GM12878 (cell line): ENCODE results near the gene CNN2. TPM values are rescaled to one million over a fixed set of nuclear protein-coding genes. Genes with fewer than 3 reads are reported as not detected.

ENCODE experiments used
- ATAC-seq: fragments of 200-7000 bp; cut with Tn5 transposase; 3 replicates; pipeline ENCODE4 v1.9.1; 2020; ENCODE audit warnings: mild to moderate bottlenecking, moderate library complexity
- BruUV-seq: library from RNA; stranded (reverse); fragments of 400-500 nt; replicated peaks from 2 replicates; lab custom pipeline; 2021; lab: Mats Ljungman, UMichigan
- CTCF ChIA-PET: fragments of 300-600 bp; sonication (Branson Sonifier 250); formaldehyde crosslinking; extraction: SDS; loops from one replicate; lab custom pipeline; 2021; ENCODE audit warnings: inconsistent platforms; lab: Yijun Ruan, JAX
- POLR2A ChIA-PET: fragments of 350-600 bp; formaldehyde crosslinking; extraction: SDS; loops from one replicate; lab custom pipeline; 2021; ENCODE audit warnings: inconsistent platforms; lab: Charles Lee
- RAD21 ChIA-PET: fragments of 300-600 bp; sonication (Branson Sonifier 250); formaldehyde crosslinking; loops from one replicate; lab custom pipeline; 2023; ENCODE audit warnings: antibody characterized with exemption; ENCODE audit not compliant: unreplicated experiment; lab: Charles Lee
- SMC1A ChIA-PET: fragments of 300-600 bp; sonication (Branson Sonifier 250); formaldehyde crosslinking; loops from one replicate; lab custom pipeline; 2023; ENCODE audit not compliant: unreplicated experiment, uncharacterized antibody; lab: Charles Lee
- DNase-seq: peaks from one replicate; pipeline ENCODE4 v3.0.0-alpha.2; 2011; ENCODE audit warnings: low read depth, low spot score
- FAIRE-seq: peaks from 3 replicates; lab custom pipeline; 2011; peaks lifted over from hg19 to GRCh38; lab: Jason Lieb, UNC
- H2AFZ ChIP-seq: 2 replicates; pipeline ENCODE4 v1.6.0; 2011; ENCODE audit warnings: low read depth, low read length, control low read depth; ENCODE audit not compliant: control insufficient read depth
- H3K27ac ChIP-seq: 2 replicates; pipeline ENCODE4 v1.5.1; 2011; ENCODE audit warnings: control low read depth; ENCODE audit not compliant: control insufficient read depth, insufficient read depth
- H3K27me3 ChIP-seq, 2 experiments: replicated peaks in 1 of 2; 2 replicates each; pipeline versions ENCODE4 v1.6.0 to v1.6.1; 2011; ENCODE audit warnings: low read length in 1 of 2; ENCODE audit not compliant: control insufficient read depth in 2 of 2, insufficient read depth in 2 of 2
- H3K36me3 ChIP-seq, 2 experiments: 2 replicates each; pipeline ENCODE4 v1.5.1; 2011; ENCODE audit warnings: low read length in 1 of 2; ENCODE audit not compliant: control insufficient read depth in 2 of 2, insufficient read depth in 2 of 2
- H3K4me1 ChIP-seq: 2 replicates; pipeline ENCODE4 v1.6.1; 2011; ENCODE audit warnings: mild to moderate bottlenecking, low read length, moderate library complexity, mixed read lengths; ENCODE audit not compliant: control insufficient read depth, insufficient read depth
- H3K4me2 ChIP-seq: 2 replicates; pipeline ENCODE4 v1.6.0; 2011; ENCODE audit warnings: control low read depth; ENCODE audit not compliant: control insufficient read depth, insufficient read depth
- H3K4me3 ChIP-seq: fragments of 200-600 bp; sonication (generic); 2 replicates; pipeline ENCODE4 v1.5.1; 2016
- H3K79me2 ChIP-seq: 2 replicates; pipeline ENCODE4 v1.6.0; 2011; ENCODE audit warnings: low read length; ENCODE audit not compliant: control insufficient read depth, insufficient read depth
- H3K9ac ChIP-seq: 2 replicates; pipeline ENCODE4 v1.8.0; 2011; ENCODE audit warnings: low read length, control low read depth, mixed read lengths; ENCODE audit not compliant: control insufficient read depth, insufficient read depth
- H3K9me3 ChIP-seq: replicated peaks from 3 replicates; pipeline ENCODE4 v1.5.1; 2011; ENCODE audit warnings: mild to moderate bottlenecking, low read length; ENCODE audit not compliant: control insufficient read depth, insufficient read depth
- H4K20me1 ChIP-seq: 2 replicates; pipeline ENCODE4 v1.6.0; 2011; ENCODE audit not compliant: control insufficient read depth, insufficient read depth
- CREB1 ChIP-seq: IDR thresholded peaks from 2 replicates; pipeline ENCODE4 v1.6.1; 2012; ENCODE audit warnings: low read depth, mild to moderate bottlenecking, inconsistent platforms
- EP300 ChIP-seq, 2 experiments: fragments of 150-350 bp in 1 of 2; IDR thresholded peaks; 2 replicates each; pipeline ENCODE4 v1.6.1; 2011 to 2012; ENCODE audit warnings: low read depth in 2 of 2, low read length in 2 of 2, borderline replicate concordance in 1 of 2, improper control_type of control experiment in 1 of 2, inconsistent platforms in 1 of 2; ENCODE audit not compliant: control insufficient read depth in 1 of 2
- EZH2 ChIP-seq: IDR thresholded peaks from 2 replicates; pipeline ENCODE4 v1.6.1; 2012; ENCODE audit warnings: low read depth, mild to moderate bottlenecking, control low read depth, inconsistent platforms, low read length, borderline replicate concordance; ENCODE audit not compliant: control insufficient read depth
- HDAC2 ChIP-seq: fragments of 200-600 bp; sonication (generic); IDR thresholded peaks from 2 replicates; pipeline ENCODE4 v1.6.1; 2017
- MXI1 ChIP-seq: fragments of 150-350 bp; IDR thresholded peaks from 2 replicates; pipeline ENCODE4 v1.6.1; 2011; ENCODE audit warnings: low read depth, mild to moderate bottlenecking, inconsistent platforms, low read length, improper control_type of control experiment
- NFYB ChIP-seq: IDR thresholded peaks from 2 replicates; pipeline ENCODE4 v1.6.1; 2011; ENCODE audit warnings: low read depth, mild to moderate bottlenecking, low read length, improper control_type of control experiment, moderate library complexity; ENCODE audit not compliant: insufficient read depth
- NR2C1 ChIP-seq: fragments of 450-650 bp; IDR thresholded peaks from 2 replicates; pipeline ENCODE4 v1.6.1; 2017; ENCODE audit warnings: antibody characterized with exemption, mild to moderate bottlenecking, moderate library complexity
- NRF1 ChIP-seq: conservative IDR thresholded peaks from 2 replicates; pipeline ENCODE4 v1.6.1; 2011; ENCODE audit warnings: mild to moderate bottlenecking, low read depth, low read length, improper control_type of control experiment
- SUZ12 ChIP-seq: fragments of 200-600 bp; sonication (generic); IDR thresholded peaks from one replicate; pipeline ENCODE4 v1.6.1; 2018; ENCODE audit warnings: antibody characterized with exemption, mild to moderate bottlenecking; ENCODE audit not compliant: unreplicated experiment
- WGBS: methylation state at CpG from one replicate; pipeline ENCODE4 v1.1.6; 2016; ENCODE audit warnings: low lambda C conversion rate; ENCODE audit not compliant: insufficient replicate concordance, insufficient coverage; ENCODE audit errors: missing lambda C conversion rate; 5-methylcytosine and 5-hydroxymethylcytosine counted together
- in situ Hi-C: fragments of 300-500 bp; cut with MboI; formaldehyde crosslinking; loops from 9 replicates; pipeline ENCODE4 v1.14.3; 2018; ENCODE audit warnings: mixed read lengths
- intact Hi-C: fragments of 100-400 bp; cut with micrococcal nuclease; formaldehyde crosslinking; loops from one replicate; pipeline ENCODE4 v1.14.2; 2022; ENCODE audit not compliant: unreplicated experiment
- polyA plus RNA-seq, 11 experiments: library from polyadenylated mRNA; depleted of rRNA in 4 of 11; unstranded in 6 of 11; stranded (reverse) in 5 of 11; fragments of >200 nt; fragmentation: Nextera tagmentation in 4 of 11; fragmentation: Illumina TruSeq in 1 of 11; extraction: Ambion mirVana in 4 of 11; extraction: Trizol in 1 of 11; gene quantifications; 1 replicate in 1 of 11; 2 replicates in 10 of 11; pipeline versions ENCODE4 v1.2.1 to v1.2.3, GENCODE V29; 2011 to 2016; ENCODE audit warnings: inconsistent platforms in 2 of 11, missing spikeins in 2 of 11, low read depth in 1 of 11
- total RNA-seq, 4 experiments: library from RNA; depleted of rRNA in 3 of 4; stranded (reverse); fragments of >200 nt in 3 of 4; fragmentation: Illumina TruSeq in 1 of 4; extraction: Trizol in 1 of 4; gene quantifications; 2 replicates each; pipeline versions ENCODE4 v1.2.1 to v1.2.3, GENCODE V29; 2013 to 2021
- TF ChIP-seq, protein P1 (sequence below): fragments of 450-650 bp; IDR thresholded peaks from 2 replicates; pipeline ENCODE4 v1.6.1; 2017; ENCODE audit warnings: borderline replicate concordance

Gene CNN2
- total and polyA plus RNA-seq, 10 of the 15 experiments (the other 5 are each of a cell fraction or from before 2014, with no cell fraction given) = 34.7 to 311 (median 172) TPM

DNA sequence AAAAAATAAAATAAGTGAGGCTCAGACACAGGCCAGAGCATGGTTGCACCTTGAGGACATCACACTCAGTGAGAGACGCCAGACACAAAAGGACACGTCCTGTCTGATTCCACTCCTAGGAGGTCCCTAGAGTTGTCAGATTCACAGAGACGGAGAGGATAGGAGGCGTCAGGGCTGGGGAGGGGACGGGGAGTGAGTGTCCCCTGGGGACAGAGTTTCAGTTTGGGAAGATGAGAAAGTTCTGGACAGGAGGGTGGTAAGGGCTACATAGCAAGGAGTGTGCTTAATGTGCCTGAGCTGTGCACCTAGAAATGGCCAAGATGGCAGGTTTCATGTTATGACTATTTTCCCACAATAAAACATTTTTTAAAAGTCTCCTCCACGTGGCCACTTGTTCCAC is 28.3 kb upstream of the CNN2 start:
- no TSS peak for BruUV-seq
- no peaks in the 10 kb centered on the region for H4K20me1 ChIP-seq
- intact Hi-C loops = loop anchor here (5.0 kb wide), 1 partner anchor 136 kb away; no protein-coding TSS in a partner anchor
- ATAC-seq (no peak), FAIRE-seq (no peak), DNase-seq (no peak)
- peaks cover 3 to 5% of the 10 kb centered on the region in 2 experiments; a peak in 3 of 4 replicates for H3K27me3 ChIP-seq
- POLR2A ChIA-PET = interaction anchor here (0.5 to 0.6 kb wide), 2 partner anchors 57 to 237 kb away, joined by 5 read pairs; no protein-coding TSS in a partner anchor
- H3K27ac ChIP-seq = no peak overlapping the region
- no peaks in the 10 kb centered on the region; a peak in 2 of 4 replicates for H3K36me3 ChIP-seq
- H2AFZ ChIP-seq = no peak overlapping the region
- H3K4me1 ChIP-seq = no peaks in the 10 kb centered on the region; the same call in 1 of the 2 replicates
- TF ChIP-seq HDAC2 (no peak), NRF1 (no peak)
- no peaks in the 10 kb centered on the region for H3K79me2 ChIP-seq
- CTCF ChIA-PET = interaction anchor here (1.2 to 2.6 kb wide), 5 partner anchors 14 to 140 kb away, joined by 3 to 11 read pairs (median 4); partner anchors contain the start of gene WDR18
- no peak overlapping the region for H3K4me3 ChIP-seq
- in situ Hi-C loops = no loop called here
- no peak overlapping the region for H3K9ac ChIP-seq
- RAD21 ChIA-PET = interaction anchor here (3.3 kb wide), 1 partner anchor 14 kb away, joined by 11 read pairs; the partner anchor contains the start of gene WDR18
- H3K9me3 ChIP-seq = no peaks in the 10 kb centered on the region
- SMC1A ChIA-PET = no interaction called here
- WGBS = 10% methylated on average over 6 of the region's 6 CpGs
- H3K4me2 ChIP-seq = no peak overlapping the region

DNA sequence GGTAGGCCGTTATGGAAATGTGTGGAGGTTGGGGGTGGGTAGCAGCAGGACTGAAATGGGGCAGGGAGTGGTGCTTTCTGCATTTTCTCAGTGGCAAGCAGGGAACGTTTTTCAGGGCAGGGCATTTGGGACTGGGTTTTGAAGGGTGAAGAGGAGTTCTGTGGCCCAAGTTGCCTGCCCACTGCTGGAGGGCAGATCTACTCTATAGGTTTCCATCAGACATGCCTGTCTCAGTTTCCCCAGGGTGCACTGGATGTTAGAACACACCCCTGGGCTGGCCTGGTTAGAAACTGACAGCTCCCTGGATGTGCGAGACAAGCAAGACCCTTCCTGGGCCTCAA is 27.1 kb upstream of the CNN2 start:
- BruUV-seq = no TSS peak
- POLR2A ChIA-PET = interaction anchor here (0.6 to 1.1 kb wide), 3 partner anchors 20 to 77 kb away, joined by 3 to 4 read pairs (median 3); no protein-coding TSS in a partner anchor
- no peak for TF ChIP-seq EP300 (IDR thresholded peaks at IDR 0.05; ENCODE audit: borderline replicate concordance in 1 of 2, control insufficient read depth in 1 of 2, low read depth in 2 of 2, low read length in 2 of 2)
- TF ChIP-seq MXI1 = no peak
- TF ChIP-seq NFYB = no peak
- no peak for TF ChIP-seq CREB1
- no peak for TF ChIP-seq EZH2
- no peak for TF ChIP-seq NR2C1
- TF ChIP-seq, protein P1, sequence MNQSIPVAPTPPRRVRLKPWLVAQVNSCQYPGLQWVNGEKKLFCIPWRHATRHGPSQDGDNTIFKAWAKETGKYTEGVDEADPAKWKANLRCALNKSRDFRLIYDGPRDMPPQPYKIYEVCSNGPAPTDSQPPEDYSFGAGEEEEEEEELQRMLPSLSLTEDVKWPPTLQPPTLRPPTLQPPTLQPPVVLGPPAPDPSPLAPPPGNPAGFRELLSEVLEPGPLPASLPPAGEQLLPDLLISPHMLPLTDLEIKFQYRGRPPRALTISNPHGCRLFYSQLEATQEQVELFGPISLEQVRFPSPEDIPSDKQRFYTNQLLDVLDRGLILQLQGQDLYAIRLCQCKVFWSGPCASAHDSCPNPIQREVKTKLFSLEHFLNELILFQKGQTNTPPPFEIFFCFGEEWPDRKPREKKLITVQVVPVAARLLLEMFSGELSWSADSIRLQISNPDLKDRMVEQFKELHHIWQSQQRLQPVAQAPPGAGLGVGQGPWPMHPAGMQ = no peak
- no peak for TF ChIP-seq SUZ12
- H3K27ac ChIP-seq = no peak overlapping the region
- ATAC-seq (no peak), FAIRE-seq (no peak), DNase-seq (no peak)
- no peaks in the 10 kb centered on the region; the same call in 1 of the 2 replicates for H3K4me1 ChIP-seq
- H3K9me3 ChIP-seq = no peaks in the 10 kb centered on the region
- WGBS = 33% methylated on average over 3 of the region's 3 CpGs
- H2AFZ ChIP-seq = no peak overlapping the region
- SMC1A ChIA-PET = no interaction called here
- CTCF ChIA-PET = interaction anchor here (0.7 to 2.6 kb wide), 4 partner anchors 15 to 141 kb away, joined by 3 to 11 read pairs (median 4); partner anchors contain the start of gene WDR18
- no peaks in the 10 kb centered on the region for H4K20me1 ChIP-seq
- H3K4me2 ChIP-seq = no peak overlapping the region
- in situ Hi-C loops (no loop called here), intact Hi-C loops (loop anchor here (5.0 kb wide), 1 partner anchor 137 kb away; no protein-coding TSS in a partner anchor)
- RAD21 ChIA-PET = interaction anchor here (0.9 to 1.2 kb wide), 2 partner anchors 17 to 245 kb away, joined by 3 read pairs; no protein-coding TSS in a partner anchor
- H3K9ac ChIP-seq = no peak overlapping the region
- H3K36me3 ChIP-seq = no peaks in the 10 kb centered on the region; a peak in 1 of 4 replicates
- peaks cover 3 to 5% of the 10 kb centered on the region in 2 experiments; a peak in 3 of 4 replicates for H3K27me3 ChIP-seq
- H3K4me3 ChIP-seq = no peak overlapping the region
- H3K79me2 ChIP-seq = no peaks in the 10 kb centered on the region
